HepG2 (cell line): ENCODE measurements around the gene RNU6-8. TPM values are rescaled to one million over a fixed set of nuclear protein-coding genes. Genes with fewer than 3 reads are reported as not detected.
A peak's percentile ranks its signal among the peaks of the same experiment; 100 is the strongest.

Experiments
- CREM ChIP-seq, 2 experiments: sonication (generic) in 1 of 2; formaldehyde crosslinking in 1 of 2; IDR thresholded peaks; 2 replicates each; pipeline versions ENCODE4 v1.4.0 to v1.6.1; 2016 to 2020; ENCODE audit warnings: antibody characterized with exemption in 1 of 2, mild to moderate bottlenecking in 1 of 2, missing genetic modification reagents in 1 of 2
- HMG20A ChIP-seq: IDR thresholded peaks from 2 replicates; pipeline ENCODE4 v1.6.1; 2016; ENCODE audit warnings: borderline replicate concordance
- HNRNPH1 ChIP-seq: fragments of 200-400 bp; formaldehyde crosslinking; optimal IDR thresholded peaks from 2 replicates; pipeline ENCODE3; 2017; ENCODE audit warnings: mild to moderate bottlenecking, low read depth, low read length
- POGZ ChIP-seq: sonication (generic); formaldehyde crosslinking; IDR thresholded peaks from 2 replicates; pipeline ENCODE4 v1.4.0; 2020; ENCODE audit warnings: mild to moderate bottlenecking, missing genetic modification reagents
- SMAD1 ChIP-seq: sonication (generic); formaldehyde crosslinking; IDR thresholded peaks from 2 replicates; pipeline ENCODE4 v1.4.0; 2020; ENCODE audit warnings: missing genetic modification reagents, low read depth, mild to moderate bottlenecking, borderline replicate concordance
- SMAD9 ChIP-seq: sonication (generic); formaldehyde crosslinking; IDR thresholded peaks from 2 replicates; pipeline ENCODE4 v1.5.1; 2020; ENCODE audit warnings: mild to moderate bottlenecking, missing genetic modification reagents
- SMC3 ChIP-seq: IDR thresholded peaks from 2 replicates; pipeline ENCODE4 v1.6.1; 2011; ENCODE audit warnings: low read length, improper control_type of control experiment
- ZBTB42 ChIP-seq: sonication (generic); formaldehyde crosslinking; IDR thresholded peaks from 2 replicates; pipeline ENCODE4 v1.5.0; 2020; ENCODE audit warnings: mild to moderate bottlenecking, missing genetic modification reagents
- ZNF570 ChIP-seq: sonication (generic); formaldehyde crosslinking; IDR thresholded peaks from 2 replicates; pipeline ENCODE4 v1.4.0; 2020; ENCODE audit warnings: mild to moderate bottlenecking, missing genetic modification reagents, borderline replicate concordance
- polyA plus RNA-seq, 8 experiments: library from polyadenylated mRNA; depleted of rRNA in 3 of 8; stranded (reverse) in 7 of 8; unstranded in 1 of 8; fragments of >200 nt; fragmentation: Illumina TruSeq in 4 of 8; extraction: Trizol in 4 of 8; gene quantifications; 2 replicates each; pipeline versions ENCODE4 v1.2.1 to v1.2.3, GENCODE V29; 2011 to 2016; ENCODE audit warnings: low read depth in 4 of 8, missing spikeins in 1 of 8, mixed read lengths in 1 of 8; ENCODE audit not compliant: insufficient read depth in 1 of 8
- total RNA-seq, 5 experiments: library from RNA; depleted of rRNA; stranded (reverse); fragments of >200 nt; fragmentation: Illumina TruSeq; extraction: Trizol; gene quantifications; 2 replicates each; pipeline ENCODE4 v1.2.3, GENCODE V29; 2016; ENCODE audit warnings: low read depth in 1 of 5
- TF ChIP-seq, protein P1 (sequence below): sonication (generic); formaldehyde crosslinking; IDR thresholded peaks from one replicate; pipeline ENCODE4 v1.5.1; 2020; ENCODE audit warnings: mild to moderate bottlenecking, missing genetic modification reagents; ENCODE audit errors: not compliant biosample characterization
- TF ChIP-seq, protein P2 (sequence below): IDR thresholded peaks from 2 replicates; pipeline ENCODE4 v1.6.1; 2018; ENCODE audit warnings: missing genetic modification reagents, mild to moderate bottlenecking, missing compliant biosample characterization
- TF ChIP-seq, protein P3 (sequence below): sonication (generic); formaldehyde crosslinking; IDR thresholded peaks from 2 replicates; pipeline ENCODE4 v1.4.0; 2020; ENCODE audit warnings: mild to moderate bottlenecking, missing genetic modification reagents
- TF ChIP-seq, protein P4 (sequence below): sonication (generic); formaldehyde crosslinking; IDR thresholded peaks from 2 replicates; pipeline ENCODE4 v1.8.0; 2023; ENCODE audit warnings: mild to moderate bottlenecking, missing genetic modification reagents
- TF ChIP-seq, protein P5 (sequence below): sonication (generic); formaldehyde crosslinking; IDR thresholded peaks from 2 replicates; pipeline ENCODE4 v1.4.0; 2020; ENCODE audit warnings: missing genetic modification reagents

Gene RNU6-8
- total and polyA plus RNA-seq, 2 of the 13 experiments (the other 11 are each of a cell fraction or from before 2014, with no cell fraction given), result under 0.01 TPM; not detected in 1

DNA sequence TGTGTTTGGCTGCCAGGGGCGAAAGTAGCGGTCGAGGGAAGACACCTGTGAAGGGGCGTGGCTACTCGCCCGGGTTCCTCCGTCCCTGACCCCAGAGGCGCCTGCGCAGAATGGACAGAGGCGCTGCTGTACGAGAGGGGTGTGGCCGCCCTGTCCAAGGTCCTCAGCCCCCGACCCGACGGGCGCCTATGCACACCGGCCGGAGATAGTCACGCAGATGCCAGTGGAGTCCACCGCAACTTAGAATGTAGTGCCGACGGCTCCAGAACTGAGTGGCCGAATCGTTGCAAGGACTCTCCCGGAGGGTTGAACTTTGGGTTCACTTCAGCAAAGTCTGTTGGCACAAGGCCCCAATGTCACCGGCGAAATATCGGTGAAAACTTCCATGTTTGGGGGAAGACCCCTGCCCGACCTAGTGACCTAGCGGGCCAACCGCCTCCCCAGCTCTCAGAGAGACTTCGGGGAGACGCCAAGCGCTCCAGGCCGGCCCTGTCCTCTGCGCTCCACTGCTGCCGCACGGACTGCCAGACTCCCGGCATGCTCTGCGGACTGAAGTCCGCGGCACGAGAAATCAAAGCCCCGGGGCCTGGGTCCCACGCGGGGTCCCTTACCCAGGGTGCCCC, 1.8 kb downstream of the RNU6-8 start (continued):
- TF ChIP-seq, protein P1, sequence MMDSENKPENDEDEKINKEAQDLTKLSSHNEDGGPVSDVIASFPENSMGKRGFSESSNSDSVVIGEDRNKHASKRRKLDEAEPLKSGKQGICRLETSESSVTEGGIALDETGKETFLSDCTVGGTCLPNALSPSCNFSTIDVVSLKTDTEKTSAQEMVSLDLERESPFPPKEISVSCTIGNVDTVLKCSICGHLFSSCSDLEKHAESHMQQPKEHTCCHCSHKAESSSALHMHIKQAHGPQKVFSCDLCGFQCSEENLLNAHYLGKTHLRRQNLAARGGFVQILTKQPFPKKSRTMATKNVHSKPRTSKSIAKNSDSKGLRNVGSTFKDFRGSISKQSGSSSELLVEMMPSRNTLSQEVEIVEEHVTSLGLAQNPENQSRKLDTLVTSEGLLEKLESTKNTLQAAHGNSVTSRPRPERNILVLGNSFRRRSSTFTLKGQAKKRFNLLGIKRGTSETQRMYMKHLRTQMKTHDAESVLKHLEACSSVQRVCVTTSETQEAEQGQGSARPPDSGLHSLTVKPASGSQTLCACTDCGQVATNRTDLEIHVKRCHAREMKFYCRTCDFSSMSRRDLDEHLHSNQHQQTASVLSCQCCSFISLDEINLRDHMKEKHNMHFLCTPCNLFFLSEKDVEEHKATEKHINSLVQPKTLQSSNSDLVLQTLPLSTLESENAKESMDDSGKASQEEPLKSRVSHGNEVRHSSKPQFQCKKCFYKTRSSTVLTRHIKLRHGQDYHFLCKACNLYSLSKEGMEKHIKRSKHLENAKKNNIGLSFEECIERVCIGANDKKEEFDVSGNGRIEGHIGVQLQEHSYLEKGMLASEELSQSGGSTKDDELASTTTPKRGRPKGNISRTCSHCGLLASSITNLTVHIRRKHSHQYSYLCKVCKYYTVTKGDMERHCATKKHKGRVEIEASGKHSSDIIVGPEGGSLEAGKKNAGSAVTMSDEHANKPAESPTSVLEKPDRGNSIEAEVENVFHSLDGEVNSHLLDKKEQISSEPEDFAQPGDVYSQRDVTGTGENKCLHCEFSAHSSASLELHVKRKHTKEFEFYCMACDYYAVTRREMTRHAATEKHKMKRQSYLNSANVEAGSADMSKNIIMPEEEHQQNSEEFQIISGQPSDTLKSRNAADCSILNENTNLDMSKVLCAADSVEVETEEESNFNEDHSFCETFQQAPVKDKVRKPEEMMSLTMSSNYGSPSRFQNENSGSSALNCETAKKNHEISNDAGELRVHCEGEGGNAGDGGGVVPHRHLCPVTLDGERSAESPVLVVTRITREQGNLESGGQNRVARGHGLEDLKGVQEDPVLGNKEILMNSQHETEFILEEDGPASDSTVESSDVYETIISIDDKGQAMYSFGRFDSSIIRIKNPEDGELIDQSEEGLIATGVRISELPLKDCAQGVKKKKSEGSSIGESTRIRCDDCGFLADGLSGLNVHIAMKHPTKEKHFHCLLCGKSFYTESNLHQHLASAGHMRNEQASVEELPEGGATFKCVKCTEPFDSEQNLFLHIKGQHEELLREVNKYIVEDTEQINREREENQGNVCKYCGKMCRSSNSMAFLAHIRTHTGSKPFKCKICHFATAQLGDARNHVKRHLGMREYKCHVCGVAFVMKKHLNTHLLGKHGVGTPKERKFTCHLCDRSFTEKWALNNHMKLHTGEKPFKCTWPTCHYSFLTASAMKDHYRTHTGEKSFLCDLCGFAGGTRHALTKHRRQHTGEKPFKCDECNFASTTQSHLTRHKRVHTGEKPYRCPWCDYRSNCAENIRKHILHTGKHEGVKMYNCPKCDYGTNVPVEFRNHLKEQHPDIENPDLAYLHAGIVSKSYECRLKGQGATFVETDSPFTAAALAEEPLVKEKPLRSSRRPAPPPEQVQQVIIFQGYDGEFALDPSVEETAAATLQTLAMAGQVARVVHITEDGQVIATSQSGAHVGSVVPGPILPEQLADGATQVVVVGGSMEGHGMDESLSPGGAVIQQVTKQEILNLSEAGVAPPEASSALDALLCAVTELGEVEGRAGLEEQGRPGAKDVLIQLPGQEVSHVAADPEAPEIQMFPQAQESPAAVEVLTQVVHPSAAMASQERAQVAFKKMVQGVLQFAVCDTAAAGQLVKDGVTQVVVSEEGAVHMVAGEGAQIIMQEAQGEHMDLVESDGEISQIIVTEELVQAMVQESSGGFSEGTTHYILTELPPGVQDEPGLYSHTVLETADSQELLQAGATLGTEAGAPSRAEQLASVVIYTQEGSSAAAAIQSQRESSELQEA (CRISPR knock-in tag), result peak; percentile 99
- TF ChIP-seq, protein P2, sequence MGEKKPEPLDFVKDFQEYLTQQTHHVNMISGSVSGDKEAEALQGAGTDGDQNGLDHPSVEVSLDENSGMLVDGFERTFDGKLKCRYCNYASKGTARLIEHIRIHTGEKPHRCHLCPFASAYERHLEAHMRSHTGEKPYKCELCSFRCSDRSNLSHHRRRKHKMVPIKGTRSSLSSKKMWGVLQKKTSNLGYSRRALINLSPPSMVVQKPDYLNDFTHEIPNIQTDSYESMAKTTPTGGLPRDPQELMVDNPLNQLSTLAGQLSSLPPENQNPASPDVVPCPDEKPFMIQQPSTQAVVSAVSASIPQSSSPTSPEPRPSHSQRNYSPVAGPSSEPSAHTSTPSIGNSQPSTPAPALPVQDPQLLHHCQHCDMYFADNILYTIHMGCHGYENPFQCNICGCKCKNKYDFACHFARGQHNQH (CRISPR knock-in tag), result peak; percentile 90
- TF ChIP-seq HMG20A (CRISPR knock-in tag) (peak; percentile 46), POGZ (CRISPR knock-in tag) (peak; percentile 78), SMAD1 (CRISPR knock-in tag) (peak; percentile 96), CREM (IDR thresholded peaks at IDR 0.05) (peak; percentile 77), CREM (CRISPR knock-in tag; IDR thresholded peaks at IDR 0.05) (peak; percentile 26; the same call in 1 of the 2 replicates), HNRNPH1 (peak; percentile 28), SMC3 (0 out of 2 replicates have a peak, but pooled peaks have one; percentile 2), ZBTB42 (CRISPR knock-in tag) (peak; percentile 52; the same call in 1 of the 2 replicates), SMAD9 (CRISPR knock-in tag) (peak; percentile 93; the same call in 1 of the 2 replicates), ZNF570 (CRISPR knock-in tag) (peak; percentile 92)
- TF ChIP-seq, protein P3, sequence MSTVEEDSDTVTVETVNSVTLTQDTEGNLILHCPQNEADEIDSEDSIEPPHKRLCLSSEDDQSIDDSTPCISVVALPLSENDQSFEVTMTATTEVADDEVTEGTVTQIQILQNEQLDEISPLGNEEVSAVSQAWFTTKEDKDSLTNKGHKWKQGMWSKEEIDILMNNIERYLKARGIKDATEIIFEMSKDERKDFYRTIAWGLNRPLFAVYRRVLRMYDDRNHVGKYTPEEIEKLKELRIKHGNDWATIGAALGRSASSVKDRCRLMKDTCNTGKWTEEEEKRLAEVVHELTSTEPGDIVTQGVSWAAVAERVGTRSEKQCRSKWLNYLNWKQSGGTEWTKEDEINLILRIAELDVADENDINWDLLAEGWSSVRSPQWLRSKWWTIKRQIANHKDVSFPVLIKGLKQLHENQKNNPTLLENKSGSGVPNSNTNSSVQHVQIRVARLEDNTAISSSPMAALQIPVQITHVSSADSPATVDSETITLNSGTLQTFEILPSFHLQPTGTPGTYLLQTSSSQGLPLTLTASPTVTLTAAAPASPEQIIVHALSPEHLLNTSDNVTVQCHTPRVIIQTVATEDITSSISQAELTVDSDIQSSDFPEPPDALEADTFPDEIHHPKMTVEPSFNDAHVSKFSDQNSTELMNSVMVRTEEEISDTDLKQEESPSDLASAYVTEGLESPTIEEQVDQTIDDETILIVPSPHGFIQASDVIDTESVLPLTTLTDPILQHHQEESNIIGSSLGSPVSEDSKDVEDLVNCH (CRISPR knock-in tag), result peak; percentile 90; the same call in 1 of the 2 replicates
- TF ChIP-seq, protein P4, sequence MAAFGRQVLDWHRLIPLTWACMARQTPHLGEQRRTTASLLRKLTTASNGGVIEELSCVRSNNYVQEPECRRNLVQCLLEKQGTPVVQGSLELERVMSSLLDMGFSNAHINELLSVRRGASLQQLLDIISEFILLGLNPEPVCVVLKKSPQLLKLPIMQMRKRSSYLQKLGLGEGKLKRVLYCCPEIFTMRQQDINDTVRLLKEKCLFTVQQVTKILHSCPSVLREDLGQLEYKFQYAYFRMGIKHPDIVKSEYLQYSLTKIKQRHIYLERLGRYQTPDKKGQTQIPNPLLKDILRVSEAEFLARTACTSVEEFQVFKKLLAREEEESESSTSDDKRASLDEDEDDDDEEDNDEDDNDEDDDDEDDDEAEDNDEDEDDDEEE (CRISPR knock-in tag), result peak; percentile 99
- TF ChIP-seq, protein P5, sequence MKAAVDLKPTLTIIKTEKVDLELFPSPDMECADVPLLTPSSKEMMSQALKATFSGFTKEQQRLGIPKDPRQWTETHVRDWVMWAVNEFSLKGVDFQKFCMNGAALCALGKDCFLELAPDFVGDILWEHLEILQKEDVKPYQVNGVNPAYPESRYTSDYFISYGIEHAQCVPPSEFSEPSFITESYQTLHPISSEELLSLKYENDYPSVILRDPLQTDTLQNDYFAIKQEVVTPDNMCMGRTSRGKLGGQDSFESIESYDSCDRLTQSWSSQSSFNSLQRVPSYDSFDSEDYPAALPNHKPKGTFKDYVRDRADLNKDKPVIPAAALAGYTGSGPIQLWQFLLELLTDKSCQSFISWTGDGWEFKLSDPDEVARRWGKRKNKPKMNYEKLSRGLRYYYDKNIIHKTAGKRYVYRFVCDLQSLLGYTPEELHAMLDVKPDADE (CRISPR knock-in tag), result no peak; the same call in 1 of the 2 replicates
